ENCODE data around the gene FCSK.
"Not testable (repeated sequence)": the region's sequence is repeated elsewhere in the genome, so short reads cannot be mapped to it uniquely, and the experiment has no call there.

Gene FCSK

GRCh38 chr16:70444249-70445063 lies 9.9 kb upstream of the FCSK start:
- Histone ChIP-seq H3K27me3 (ENCODE audit: control insufficient read depth, low read length) (no peaks in the 10 kb centered on the region), H4K20me1 (ENCODE audit: control insufficient read depth, insufficient read depth, low read depth, low read length) (no peaks in the 10 kb centered on the region), H3K9me2 (replicated peaks; ENCODE audit: control insufficient read depth, low read length) (no peaks in the 10 kb centered on the region), H3K4me2 (ENCODE audit: low read length) (no peak overlapping the region), H3K4me1 (ENCODE audit: control insufficient read depth, low read length) (peaks cover 23% of the 10 kb centered on the region), H3K27ac (ENCODE audit: low read depth, low read length) (no peak overlapping the region), H3F3A (ENCODE audit: control insufficient read depth, insufficient read depth) (no peaks in the 10 kb centered on the region), H3K79me2 (ENCODE audit: control insufficient read depth, low read length) (no peaks in the 10 kb centered on the region), H3K36me3 (ENCODE audit: control insufficient read depth, low read length) (no peaks in the 10 kb centered on the region), H3K9me3 (ENCODE audit: control insufficient read depth, insufficient read depth, low read length) (no peaks in the 10 kb centered on the region), H3K4me3 (ENCODE audit: low read length) (no peak overlapping the region)
- no peak for TF ChIP-seq EZH2phosphoT487 (IDR thresholded peaks at IDR 0.05; ENCODE audit: borderline replicate concordance, low read length)
- no peak for TF ChIP-seq CTCF (IDR thresholded peaks at IDR 0.05; ENCODE audit: low read depth, low read length, poor library complexity, severe bottlenecking)

DNA sequence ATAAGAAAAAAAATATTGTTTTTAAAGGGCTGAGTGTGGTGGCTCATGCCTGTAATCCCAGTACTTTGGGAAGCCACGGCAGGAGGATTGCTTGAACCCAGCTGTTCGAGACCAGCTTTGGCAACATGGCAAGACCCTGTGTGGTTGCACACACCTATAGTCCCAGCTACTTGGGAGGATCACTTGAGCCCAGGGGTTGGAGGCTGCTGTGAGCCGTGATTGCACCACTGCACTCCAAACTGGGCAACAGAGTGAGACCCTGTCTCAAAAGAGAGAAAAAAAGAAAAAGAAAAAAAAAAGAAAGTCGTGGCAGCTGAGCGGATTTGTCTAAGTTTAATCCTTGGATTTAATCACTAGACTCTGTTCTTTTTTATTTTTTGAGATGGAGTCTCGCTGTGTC lies 6.3 kb upstream of the FCSK start:
- no peaks in the 10 kb centered on the region for H4K20me1 ChIP-seq (ENCODE audit: control insufficient read depth, insufficient read depth, low read depth, low read length)
- no peak overlapping the region for H3K27ac ChIP-seq (ENCODE audit: low read depth, low read length)
- H3K9me3 ChIP-seq (ENCODE audit: control insufficient read depth, insufficient read depth, low read length): no peaks in the 10 kb centered on the region
- H3K4me1 ChIP-seq (ENCODE audit: control insufficient read depth, low read length): peaks cover 15% of the 10 kb centered on the region
- no peaks in the 10 kb centered on the region for H3K79me2 ChIP-seq (ENCODE audit: control insufficient read depth, low read length)
- no peak overlapping the region for H3K4me2 ChIP-seq (ENCODE audit: low read length)
- peaks cover 3% of the 10 kb centered on the region; the same call in 1 of the 2 replicates for H3F3A ChIP-seq (ENCODE audit: control insufficient read depth, insufficient read depth)
- H3K36me3 ChIP-seq (ENCODE audit: control insufficient read depth, low read length): no peaks in the 10 kb centered on the region
- H3K4me3 ChIP-seq (ENCODE audit: low read length): no peak overlapping the region
- no peaks in the 10 kb centered on the region for H3K9me2 ChIP-seq (replicated peaks; ENCODE audit: control insufficient read depth, low read length)
- H3K27me3 ChIP-seq (ENCODE audit: control insufficient read depth, low read length): no peaks in the 10 kb centered on the region
- TF ChIP-seq EZH2phosphoT487 (IDR thresholded peaks at IDR 0.05; ENCODE audit: borderline replicate concordance, low read length): no peak
- no peak for TF ChIP-seq CTCF (IDR thresholded peaks at IDR 0.05; ENCODE audit: low read depth, low read length, poor library complexity, severe bottlenecking)

DNA sequence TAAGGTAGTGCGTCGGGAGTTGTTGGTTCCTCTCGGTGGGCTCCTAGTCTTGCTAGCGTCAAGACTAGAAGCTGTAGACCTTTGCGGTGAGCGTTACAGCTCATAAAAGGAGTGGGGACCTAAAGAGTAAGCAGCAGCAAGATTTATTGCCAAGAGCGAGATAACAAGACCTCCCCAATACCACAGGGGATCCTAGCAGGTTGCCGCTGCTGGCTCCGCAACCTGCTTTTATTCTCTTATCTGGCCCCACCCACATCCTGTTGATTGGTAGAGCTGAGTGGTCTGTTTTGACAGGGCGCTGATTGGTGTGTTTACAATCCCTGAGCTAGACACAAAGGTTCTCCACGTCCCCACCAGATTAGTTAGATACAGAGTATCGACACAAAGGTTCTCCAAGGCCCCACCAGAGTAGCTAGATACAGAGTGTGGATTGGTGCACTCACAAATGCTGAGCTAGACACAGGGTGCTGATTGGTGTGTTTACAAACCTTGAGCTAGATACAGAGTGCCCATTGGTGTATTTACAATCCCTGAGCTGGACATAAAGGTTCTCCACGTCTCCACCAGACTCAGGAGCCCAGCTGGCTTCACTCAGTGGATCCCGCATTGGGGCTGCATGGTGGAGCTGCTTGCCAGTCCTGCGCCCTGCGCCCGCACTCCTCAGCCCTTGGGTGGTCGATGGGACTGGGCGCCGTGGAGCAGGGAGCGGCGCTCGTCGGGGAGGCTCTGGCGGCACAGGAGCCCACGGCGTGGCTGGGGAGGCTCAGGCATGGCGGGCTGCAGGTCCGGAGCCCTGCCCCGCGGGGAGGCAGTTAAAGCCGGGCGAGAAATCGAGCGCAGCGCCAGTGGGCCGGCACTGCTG lies 4.0 kb upstream of the FCSK start:
- H3K27ac ChIP-seq (ENCODE audit: low read depth, low read length); H3K4me3 ChIP-seq (ENCODE audit: low read length); H3K36me3 ChIP-seq (ENCODE audit: control insufficient read depth, low read length); H3K9me3 ChIP-seq (ENCODE audit: control insufficient read depth, insufficient read depth, low read length); H3K9me2 ChIP-seq (replicated peaks; ENCODE audit: control insufficient read depth, low read length); H3K79me2 ChIP-seq (ENCODE audit: control insufficient read depth, low read length); H3K4me2 ChIP-seq (ENCODE audit: low read length); H4K20me1 ChIP-seq (ENCODE audit: control insufficient read depth, insufficient read depth, low read depth, low read length); H3K27me3 ChIP-seq (ENCODE audit: control insufficient read depth, low read length); H3F3A ChIP-seq (ENCODE audit: control insufficient read depth, insufficient read depth): not testable (repeated sequence)
- peaks cover 20% of the 10 kb centered on the region for H3K4me1 ChIP-seq (ENCODE audit: control insufficient read depth, low read length)

DNA sequence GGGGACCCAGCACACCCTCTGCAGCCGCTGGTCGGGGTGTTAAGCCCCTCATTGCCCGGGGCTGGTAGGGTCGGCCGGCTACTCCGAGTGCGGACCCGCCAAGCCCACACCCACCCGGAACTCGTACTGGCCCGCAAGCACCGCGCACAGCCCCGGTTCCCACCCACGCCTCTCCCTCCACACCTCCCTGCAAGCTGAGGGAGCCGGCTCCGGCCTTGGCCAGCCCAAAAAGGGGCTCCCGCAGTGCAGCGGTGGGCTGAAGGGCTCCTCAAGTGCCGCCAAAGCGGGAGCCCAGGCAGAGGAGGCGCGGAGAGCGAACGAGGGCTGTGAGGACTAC lies 3.4 kb upstream of the FCSK start:
- H3K4me1 ChIP-seq (ENCODE audit: control insufficient read depth, low read length): peaks cover 25% of the 10 kb centered on the region
- not testable (repeated sequence) for H3K4me3 ChIP-seq (ENCODE audit: low read length); H3K27ac ChIP-seq (ENCODE audit: low read depth, low read length)

More for the DNA sequence above, 3.4 kb upstream of the FCSK start:
- H3K27me3 ChIP-seq (ENCODE audit: control insufficient read depth, low read length); H3K79me2 ChIP-seq (ENCODE audit: control insufficient read depth, low read length); H3K9me2 ChIP-seq (replicated peaks; ENCODE audit: control insufficient read depth, low read length); H4K20me1 ChIP-seq (ENCODE audit: control insufficient read depth, insufficient read depth, low read depth, low read length); H3F3A ChIP-seq (ENCODE audit: control insufficient read depth, insufficient read depth); H3K9me3 ChIP-seq (ENCODE audit: control insufficient read depth, insufficient read depth, low read length); H3K36me3 ChIP-seq (ENCODE audit: control insufficient read depth, low read length); H3K4me2 ChIP-seq (ENCODE audit: low read length): not testable (repeated sequence)
